Cardiac muscle cell (in vitro differentiated cells and primary cell): ENCODE data around the gene ACOT7. TPM values are rescaled to one million over a fixed set of nuclear protein-coding genes. Genes with fewer than 3 reads are reported as not detected.
A peak's percentile ranks its signal among the peaks of the same experiment; 100 is the strongest.

Source experiments
- DNase-seq, 2 donors: peaks; one replicate each; pipeline versions ENCODE4 v3.0.0 to v3.0.0-alpha.2; 2010 to 2017; ENCODE audit warnings: low read depth in 1 of 2, low spot score in 1 of 2
- H3K27ac ChIP-seq: fragments of 200-600 bp; sonication (generic); 2 replicates; pipeline ENCODE4 v1.5.1; 2016
- H3K27me3 ChIP-seq: fragments of 200-600 bp; sonication (generic); 2 replicates; pipeline ENCODE4 v1.6.0; 2016; ENCODE audit warnings: control low read depth
- H3K36me3 ChIP-seq: fragments of 200-600 bp; sonication (generic); 2 replicates; pipeline ENCODE4 v1.5.1; 2016; ENCODE audit warnings: control low read depth
- H3K4me1 ChIP-seq: fragments of 200-600 bp; sonication (generic); 2 replicates; pipeline ENCODE4 v1.8.1; 2017; ENCODE audit warnings: low read depth, mild to moderate bottlenecking, mixed run types
- H3K4me3 ChIP-seq: fragments of 200-600 bp; sonication (generic); 2 replicates; pipeline ENCODE4 v1.5.1; 2016; ENCODE audit warnings: mild to moderate bottlenecking
- H3K9me3 ChIP-seq: fragments of 200-600 bp; sonication (generic); 2 replicates; pipeline ENCODE4 v1.5.1; 2017; ENCODE audit warnings: low read depth, mild to moderate bottlenecking, control low read depth
- CTCF ChIP-seq: IDR thresholded peaks from 2 replicates; pipeline ENCODE4 v1.5.1; 2012; ENCODE audit warnings: low read depth, mild to moderate bottlenecking, low read length
- polyA plus RNA-seq: library from polyadenylated mRNA; unstranded; fragments of >200 nt; fragmentation: Nextera tagmentation; extraction: Ambion mirVana; gene quantifications from 2 replicates; pipeline ENCODE4 v1.2.1, GENCODE V29; 2016
- total RNA-seq: library from RNA; depleted of rRNA; stranded (reverse); fragments of >200 nt; gene quantifications from 2 replicates; pipeline ENCODE4 v1.2.3, GENCODE V29; 2016

The ACOT7 gene
- total and polyA plus RNA-seq, 2 experiments from 2014 or later, result 11.8 to 51.2 TPM

DNA sequence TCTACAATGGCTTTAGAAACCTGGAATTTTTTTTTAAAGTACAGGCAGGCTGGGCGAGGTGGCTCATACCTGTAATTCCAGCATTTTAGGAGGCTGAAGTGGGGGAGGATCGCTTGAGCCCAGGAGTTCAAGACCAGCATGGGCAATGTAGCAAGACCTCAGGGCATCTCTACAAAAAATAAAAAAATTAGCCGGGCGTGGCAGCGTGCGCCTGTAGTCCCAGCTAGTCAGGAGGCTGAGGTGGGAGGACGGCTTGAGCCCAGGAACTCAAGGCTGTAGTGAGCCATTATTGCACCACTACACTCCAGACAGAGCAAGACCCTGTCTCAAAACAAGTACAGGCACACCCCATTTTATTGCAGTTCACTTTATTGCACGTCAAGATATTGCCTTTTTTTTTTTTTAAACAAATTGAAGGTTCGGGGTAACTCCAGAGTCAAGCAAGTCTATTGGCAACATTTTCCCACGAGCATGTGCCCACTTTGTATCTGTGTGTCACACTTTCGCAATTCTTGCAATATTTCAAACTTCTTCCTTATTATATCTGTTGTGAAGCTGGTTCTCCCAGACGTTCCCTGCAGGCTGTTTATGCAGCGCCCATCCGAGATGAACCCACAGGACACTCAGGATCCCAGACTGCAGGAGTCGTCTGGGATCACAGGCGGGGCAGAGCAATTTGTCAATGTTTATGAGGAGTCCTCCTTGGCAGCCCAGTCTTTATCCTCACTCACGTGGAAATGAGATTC, 21.5 kb upstream of the ACOT7 start:
- no peak for DNase-seq
- no peak for TF ChIP-seq CTCF
- Histone ChIP-seq H3K27me3 (peaks cover 95% of the 10 kb centered on the region), H3K9me3 (no peaks in the 10 kb centered on the region), H3K27ac (no peak overlapping the region), H3K4me1 (peaks cover 2% of the 10 kb centered on the region), H3K4me3 (no peak overlapping the region), H3K36me3 (no peaks in the 10 kb centered on the region)

DNA sequence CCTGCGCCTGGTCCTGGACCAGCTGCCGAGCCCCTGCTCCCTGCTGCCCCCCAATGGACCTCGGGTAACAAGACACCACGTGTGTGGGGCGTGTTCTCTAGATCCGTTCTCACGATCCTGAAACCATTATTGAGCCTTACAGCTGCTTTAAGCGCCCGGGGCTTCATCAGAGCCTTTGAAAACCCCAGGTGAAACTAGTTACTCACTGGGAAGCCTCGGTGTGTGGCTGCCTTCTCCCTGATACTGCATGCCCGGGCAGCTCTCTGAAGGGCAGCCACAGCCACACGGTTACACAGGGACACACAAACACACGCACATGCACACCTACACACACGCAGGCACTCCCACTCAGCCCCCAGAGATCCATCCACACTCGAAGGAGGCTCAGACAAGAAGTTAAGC, 20.9 kb upstream of the ACOT7 start:
- peak; percentile 45 to 54 for DNase-seq
- Histone ChIP-seq H3K27me3 (peaks cover 89% of the 10 kb centered on the region), H3K4me3 (no peak overlapping the region), H3K9me3 (no peaks in the 10 kb centered on the region), H3K27ac (no peak overlapping the region), H3K36me3 (no peaks in the 10 kb centered on the region), H3K4me1 (no peaks in the 10 kb centered on the region)
- TF ChIP-seq CTCF, result peak; percentile 77

DNA sequence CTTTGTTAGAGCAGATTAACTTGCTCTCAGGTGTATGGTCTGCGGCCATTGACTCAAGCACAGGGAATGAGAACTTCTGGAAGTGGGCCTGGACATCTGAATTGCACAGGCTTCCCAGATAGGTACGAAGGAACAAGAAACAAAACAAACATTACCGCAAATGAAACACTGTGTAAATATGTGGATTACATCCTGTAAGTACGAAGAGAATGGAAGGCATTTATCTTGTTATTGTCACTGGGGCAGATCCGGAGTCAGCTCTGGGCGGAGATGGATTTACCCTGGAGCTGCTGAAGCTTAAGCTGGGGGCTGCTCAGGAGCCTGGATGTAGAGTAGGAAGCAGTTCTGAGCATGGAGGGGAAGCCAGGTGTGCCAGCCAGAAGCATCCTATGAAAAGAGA, 19.3 kb upstream of the ACOT7 start:
- H3K4me3 ChIP-seq, result no peak overlapping the region
- no peaks in the 10 kb centered on the region for H3K4me1 ChIP-seq
- H3K36me3 ChIP-seq, result no peaks in the 10 kb centered on the region
- DNase-seq, result no peak
- TF ChIP-seq CTCF, result no peak
- peaks cover 83% of the 10 kb centered on the region for H3K27me3 ChIP-seq
- no peak overlapping the region for H3K27ac ChIP-seq
- no peaks in the 10 kb centered on the region for H3K9me3 ChIP-seq

DNA sequence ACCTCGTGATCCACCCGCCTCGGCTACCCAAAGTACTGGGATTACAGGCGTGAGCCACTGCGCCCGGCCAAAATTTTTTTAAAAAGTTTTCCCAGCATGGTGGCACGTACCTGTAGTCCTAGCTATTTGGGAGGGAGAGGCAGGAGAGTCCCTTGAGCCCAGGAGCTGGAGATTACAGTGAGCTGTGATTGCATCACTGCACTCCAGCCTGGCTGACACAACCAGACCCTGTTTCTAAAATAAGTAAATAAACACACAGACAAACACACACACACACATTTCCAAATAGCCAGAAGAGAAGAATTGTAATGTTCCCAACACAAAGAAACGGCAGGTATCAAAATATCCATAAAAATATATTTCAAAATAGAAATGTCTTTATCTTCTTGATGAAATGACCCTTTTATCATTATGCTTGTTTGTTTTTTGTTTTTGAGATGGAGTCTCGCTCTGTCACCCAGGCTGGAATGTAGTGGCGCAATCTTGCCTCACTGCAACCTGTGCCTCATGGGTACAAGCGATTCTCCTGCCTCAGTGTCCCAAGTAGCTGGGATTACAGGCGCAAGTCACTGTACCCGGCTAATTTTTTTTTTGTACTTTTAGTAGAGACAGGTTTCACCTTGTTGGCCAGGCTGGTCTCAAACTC, 16.8 kb upstream of the ACOT7 start:
- no peak overlapping the region for H3K27ac ChIP-seq
- no peak for DNase-seq
- no peaks in the 10 kb centered on the region for H3K4me1 ChIP-seq
- H3K9me3 ChIP-seq, result no peaks in the 10 kb centered on the region
- H3K4me3 ChIP-seq, result no peak overlapping the region
- TF ChIP-seq CTCF, result no peak
- H3K36me3 ChIP-seq, result no peaks in the 10 kb centered on the region
- H3K27me3 ChIP-seq, result peaks cover 79% of the 10 kb centered on the region

- Histone ChIP-seq H3K4me1 (no peaks in the 10 kb centered on the region), H3K27me3 (peaks cover 79% of the 10 kb centered on the region), H3K27ac (no peak overlapping the region), H3K4me3 (no peak overlapping the region), H3K36me3 (no peaks in the 10 kb centered on the region), H3K9me3 (no peaks in the 10 kb centered on the region)
- TF ChIP-seq CTCF, result no peak
- no peak for DNase-seq
Observed at GRCh38 chr1:6409733-6410132, 16.2 kb upstream of the ACOT7 start.
